ENCODE data around the gene ADI1. TPM values are rescaled to one million over a fixed set of nuclear protein-coding genes. Genes with fewer than 3 reads are reported as not detected.
A peak's percentile ranks its signal among the peaks of the same experiment; 100 is the strongest.
"Not testable (repeated sequence)": the region's sequence is repeated elsewhere in the genome, so short reads cannot be mapped to it uniquely, and the experiment has no call there.

Gene ADI1
- total and polyA plus RNA-seq, 12 donors = 49.2 to 204 (median 166) TPM

- H3K36me3 ChIP-seq = peaks cover 0 to 55% (median 41%) of the 10 kb centered on the region in 9 donors
These were observed 24.2 kb downstream of the ADI1 start for GRCh38 chr2:3494984-3495666.

GRCh38 chr2:3493615-3494007 is 25.7 kb downstream of the ADI1 start:
- peak overlapping the region in 5 of 10 donors; percentile 0 to 35 (median 27) for H3K4me3 ChIP-seq
- intact Hi-C loops (cut with DNase I) = no loop called here
- no peaks in the 10 kb centered on the region for H3K27me3 ChIP-seq
- no peaks in the 10 kb centered on the region for H3K9me3 ChIP-seq
- H3K27ac ChIP-seq = no peak overlapping the region
- H3K4me1 ChIP-seq = peaks cover 0 to 14% (median 0%) of the 10 kb centered on the region in 9 donors
- peaks cover 0 to 40% (median 28%) of the 10 kb centered on the region in 9 donors for H3K36me3 ChIP-seq
- ATAC-seq (peak; percentile 51 to 81 (median 74)), DNase-seq (peak in 1 of 2 donors; percentile 39)
- TF ChIP-seq, protein P1, sequence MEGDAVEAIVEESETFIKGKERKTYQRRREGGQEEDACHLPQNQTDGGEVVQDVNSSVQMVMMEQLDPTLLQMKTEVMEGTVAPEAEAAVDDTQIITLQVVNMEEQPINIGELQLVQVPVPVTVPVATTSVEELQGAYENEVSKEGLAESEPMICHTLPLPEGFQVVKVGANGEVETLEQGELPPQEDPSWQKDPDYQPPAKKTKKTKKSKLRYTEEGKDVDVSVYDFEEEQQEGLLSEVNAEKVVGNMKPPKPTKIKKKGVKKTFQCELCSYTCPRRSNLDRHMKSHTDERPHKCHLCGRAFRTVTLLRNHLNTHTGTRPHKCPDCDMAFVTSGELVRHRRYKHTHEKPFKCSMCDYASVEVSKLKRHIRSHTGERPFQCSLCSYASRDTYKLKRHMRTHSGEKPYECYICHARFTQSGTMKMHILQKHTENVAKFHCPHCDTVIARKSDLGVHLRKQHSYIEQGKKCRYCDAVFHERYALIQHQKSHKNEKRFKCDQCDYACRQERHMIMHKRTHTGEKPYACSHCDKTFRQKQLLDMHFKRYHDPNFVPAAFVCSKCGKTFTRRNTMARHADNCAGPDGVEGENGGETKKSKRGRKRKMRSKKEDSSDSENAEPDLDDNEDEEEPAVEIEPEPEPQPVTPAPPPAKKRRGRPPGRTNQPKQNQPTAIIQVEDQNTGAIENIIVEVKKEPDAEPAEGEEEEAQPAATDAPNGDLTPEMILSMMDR (IDR thresholded peaks at IDR 0.05) = no peak
- 30 to 31% methylated on average over 10 of the region's 10 CpGs for WGBS, 2 donors

More at GRCh38 chr2:3494984-3495666, 24.2 kb downstream of the ADI1 start:
- H3K27ac ChIP-seq = no peak overlapping the region
- intact Hi-C loops (cut with DNase I) = no loop called here
- DNase-seq (no peak), ATAC-seq (no peak)
- H3K4me3 ChIP-seq = no peak overlapping the region
- TF ChIP-seq, protein P1 (IDR thresholded peaks at IDR 0.05) = no peak
- H3K27me3 ChIP-seq = no peaks in the 10 kb centered on the region
- H3K9me3 ChIP-seq = no peaks in the 10 kb centered on the region
- WGBS, 2 donors = 94 to 96% methylated on average over 13 of the region's 13 CpGs
- H3K4me1 ChIP-seq = peaks cover 0 to 14% (median 0%) of the 10 kb centered on the region in 9 donors

DNA sequence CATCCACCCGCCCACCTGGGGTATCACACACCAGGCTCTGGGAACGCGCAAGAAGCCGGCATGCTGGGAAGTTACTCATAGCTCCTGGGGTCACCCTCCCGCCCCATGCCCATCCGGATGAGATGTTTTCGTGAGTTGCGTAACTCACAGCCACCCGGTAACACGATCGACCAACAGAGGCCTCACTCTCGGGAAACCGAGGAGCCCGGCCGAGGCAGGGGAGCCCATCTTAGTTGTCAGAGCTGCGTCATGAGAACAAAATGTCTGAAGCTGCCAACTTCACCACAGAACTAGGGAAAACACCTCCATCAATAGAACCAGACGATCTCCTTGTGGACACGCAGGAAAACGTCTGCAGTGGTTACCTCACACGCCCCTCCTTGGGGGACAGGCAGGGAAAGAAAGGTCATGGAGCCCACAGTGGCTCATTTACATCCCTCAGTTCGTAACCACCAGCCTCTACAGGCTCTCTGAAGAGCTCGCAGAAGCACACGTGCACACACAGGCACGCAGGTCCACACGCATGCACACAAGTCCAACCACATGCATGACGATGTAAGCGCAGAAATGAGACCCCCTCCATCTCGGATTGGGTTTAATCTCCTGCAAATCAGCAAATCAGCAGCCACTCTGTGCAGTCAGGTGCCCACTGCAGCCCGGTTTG is 26.2 kb downstream of the ADI1 start:
- H3K36me3 ChIP-seq = peaks cover 0 to 35% (median 24%) of the 10 kb centered on the region in 9 donors
- DNase-seq = no peak
- intact Hi-C loops (cut with DNase I) = no loop called here
- no peaks in the 10 kb centered on the region for H3K27me3 ChIP-seq
- peak in 3 of 8 donors; percentile 6 to 47 (median 19) for ATAC-seq
- H3K9me3 ChIP-seq = no peaks in the 10 kb centered on the region
- peaks cover 0 to 18% (median 2%) of the 10 kb centered on the region in 9 donors for H3K4me1 ChIP-seq
- 75 to 81% methylated on average over 29 of the region's 29 CpGs for WGBS, 2 donors
- no peak overlapping the region for H3K27ac ChIP-seq
- H3K4me3 ChIP-seq = no peak overlapping the region
- TF ChIP-seq, protein P1 (IDR thresholded peaks at IDR 0.05) = no peak

DNA sequence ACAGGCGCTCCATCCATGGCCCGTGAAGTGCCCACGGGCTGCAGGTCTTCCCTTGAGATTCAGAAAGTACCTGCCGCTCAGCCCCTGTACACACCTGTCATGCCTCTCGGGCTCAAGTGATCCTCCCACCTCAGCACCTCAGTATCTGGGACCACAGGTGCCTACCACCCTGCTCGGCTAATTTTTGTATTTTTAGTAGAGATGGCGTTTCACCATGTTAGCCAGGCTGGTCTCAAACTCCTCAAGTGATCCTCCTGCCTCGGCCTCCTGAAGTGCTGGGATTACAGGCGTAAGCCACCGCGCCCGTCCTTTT is 26.9 kb downstream of the ADI1 start:
- Histone ChIP-seq H3K4me1 (peaks cover 0 to 25% (median 7%) of the 10 kb centered on the region in 9 donors), H3K36me3 (peaks cover 0 to 28% (median 19%) of the 10 kb centered on the region in 9 donors)
- ATAC-seq; H3K27me3 ChIP-seq; DNase-seq; intact Hi-C loops (cut with DNase I); H3K9me3 ChIP-seq; H3K4me3 ChIP-seq; H3K27ac ChIP-seq: not testable (repeated sequence)
- WGBS, 2 donors = 86 to 96% methylated on average over 12 of the region's 12 CpGs
